ENCODE results near the gene GLCCI1. TPM values are rescaled to one million over a fixed set of nuclear protein-coding genes. Genes with fewer than 3 reads are reported as not detected.

GLCCI1 gene
- total RNA-seq, 1 donor from 2014 or later: 4.0 TPM

DNA sequence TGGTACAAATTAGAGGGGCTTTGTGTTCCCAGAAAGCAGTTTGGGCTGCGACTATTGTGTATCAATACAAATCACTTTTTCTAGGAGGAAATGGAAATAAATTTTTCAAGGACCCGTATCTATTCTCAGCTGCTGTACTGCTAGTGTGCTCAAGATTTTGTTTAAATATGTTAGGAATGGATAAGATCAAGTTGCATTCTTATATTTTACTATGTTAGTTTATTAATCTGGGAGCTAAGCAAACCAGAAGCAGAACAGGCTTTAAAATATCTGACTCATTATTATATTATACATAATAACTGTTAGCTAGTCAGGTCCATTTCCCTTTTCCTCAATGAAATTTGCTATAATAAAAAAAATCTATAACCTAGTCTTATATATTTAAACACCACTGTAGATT is 11.1 kb upstream of the GLCCI1 start:
- no peak for ATAC-seq (ENCODE audit: poor library complexity)
- DNase-seq: no peak
- intact Hi-C loops (cut with DNase I): no loop called here

DNA sequence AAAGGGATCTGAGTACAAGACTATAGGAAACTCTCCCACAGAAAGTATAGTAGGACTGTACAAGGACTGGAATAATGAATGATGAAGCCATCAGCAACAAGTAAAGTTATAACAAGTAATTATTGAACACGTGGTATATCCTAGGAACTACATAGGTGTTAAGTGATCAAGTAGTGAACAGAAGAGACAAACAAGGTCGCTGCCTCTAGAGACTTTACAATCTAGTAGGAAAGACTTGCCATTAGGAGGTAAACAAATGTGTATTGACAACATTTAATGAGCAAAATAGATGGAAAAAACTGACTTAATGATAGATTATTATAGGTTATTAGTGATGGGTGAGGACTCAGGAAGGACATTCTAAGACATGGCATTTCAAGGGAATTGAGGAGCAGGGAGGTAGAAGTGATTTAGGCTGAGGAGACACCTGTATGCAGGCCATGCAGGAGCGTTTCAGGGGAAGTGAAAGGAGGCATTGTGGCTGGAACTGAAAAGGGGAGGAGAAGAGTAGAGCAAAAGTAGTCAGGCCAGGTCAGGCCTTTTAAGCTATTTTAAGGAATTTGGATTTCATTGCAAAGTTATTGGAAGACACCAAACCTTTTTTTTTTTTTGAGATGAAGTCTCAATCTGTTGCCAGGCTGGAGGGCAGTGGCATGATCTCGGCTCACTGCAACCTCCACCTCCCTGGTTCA is 8.5 kb upstream of the GLCCI1 start:
- intact Hi-C loops (cut with DNase I): no loop called here

DNA sequence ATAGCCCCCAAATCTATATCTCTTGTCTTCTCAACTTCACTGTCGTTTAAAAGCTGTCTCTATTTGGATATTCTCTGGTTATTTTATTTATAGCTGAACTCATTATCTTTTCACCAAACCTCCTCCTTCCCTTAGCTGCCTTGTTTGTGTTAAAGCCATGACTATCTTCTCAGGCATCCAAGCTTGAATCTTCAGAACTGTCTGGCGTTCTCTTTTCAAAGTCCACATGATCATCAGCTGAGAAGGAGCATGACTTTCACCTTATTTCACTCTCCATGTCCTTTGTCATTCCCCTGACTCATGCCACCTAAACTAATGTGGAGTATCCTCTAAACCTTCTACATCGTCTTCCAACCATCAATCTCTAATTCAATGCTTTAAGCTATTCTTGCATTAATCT is 5.7 kb upstream of the GLCCI1 start:
- intact Hi-C loops (cut with DNase I): no loop called here
- DNase-seq: no peak
- no peak for ATAC-seq (ENCODE audit: poor library complexity)

More for the DNA sequence above, 8.5 kb upstream of the GLCCI1 start:
- DNase-seq: no peak
- ATAC-seq (ENCODE audit: poor library complexity): no peak

DNA sequence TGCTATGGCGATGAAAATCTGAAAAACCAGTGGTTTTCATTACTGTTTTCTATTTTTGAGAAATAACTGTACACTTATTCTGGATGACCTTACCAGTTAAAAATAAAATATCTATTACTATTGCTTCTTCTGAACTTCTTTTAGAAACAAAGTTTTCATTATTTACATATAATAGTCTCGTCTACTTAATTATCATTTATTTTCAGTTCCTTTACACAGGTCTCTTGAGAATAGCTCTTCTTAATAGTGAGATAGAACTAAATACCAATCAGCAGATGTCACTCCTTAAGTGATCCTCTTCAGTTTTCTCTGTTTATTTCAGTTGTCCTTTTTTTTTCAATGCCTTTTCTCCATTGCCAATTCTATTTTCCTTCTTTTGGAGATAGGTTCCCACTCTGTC is 4.3 kb upstream of the GLCCI1 start:
- DNase-seq (no peak), ATAC-seq (ENCODE audit: poor library complexity) (no peak)
- intact Hi-C loops (cut with DNase I): no loop called here

DNA sequence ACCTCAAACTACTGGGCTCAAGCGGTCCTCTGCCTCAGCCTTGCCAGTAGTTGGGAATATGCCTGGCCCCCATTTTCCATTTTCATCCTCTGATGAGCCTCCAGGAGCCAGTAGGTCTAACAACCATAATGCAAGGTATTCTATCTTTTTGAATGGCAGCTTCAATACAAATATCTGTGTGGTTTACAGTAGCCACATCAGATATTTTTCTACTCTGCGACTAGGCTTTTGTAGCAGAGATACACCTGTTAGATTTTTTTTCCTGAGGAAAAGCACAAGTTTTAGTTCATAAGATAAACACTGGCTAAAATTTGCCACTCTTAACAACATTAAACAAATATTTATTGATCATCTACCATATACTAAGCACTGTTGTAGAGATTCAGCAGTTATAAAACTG is 3.9 kb upstream of the GLCCI1 start:
- intact Hi-C loops (cut with DNase I): no loop called here
- no peak for ATAC-seq (ENCODE audit: poor library complexity)
- no peak for DNase-seq

DNA sequence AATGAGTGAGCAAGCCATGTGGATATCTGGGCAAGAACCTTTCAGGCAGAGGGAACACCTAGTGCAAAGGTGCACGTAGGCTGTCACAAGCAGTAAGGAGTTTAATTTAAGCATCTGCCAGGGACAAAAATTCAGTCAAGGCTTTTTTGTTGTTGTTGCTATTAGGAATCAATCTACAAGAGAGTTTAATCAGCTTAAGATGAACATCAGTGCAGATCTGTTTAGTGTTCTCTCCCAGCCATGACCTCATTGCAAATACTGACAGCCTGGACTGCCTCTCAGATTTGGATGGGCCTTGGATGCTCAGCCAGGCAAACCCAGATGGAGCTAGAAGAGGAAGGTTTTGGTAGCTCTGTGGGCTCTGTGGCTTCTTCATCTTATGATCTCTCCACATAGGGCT is 3.3 kb upstream of the GLCCI1 start:
- no peak for ATAC-seq (ENCODE audit: poor library complexity)
- no peak for DNase-seq
- intact Hi-C loops (cut with DNase I): no loop called here

DNA sequence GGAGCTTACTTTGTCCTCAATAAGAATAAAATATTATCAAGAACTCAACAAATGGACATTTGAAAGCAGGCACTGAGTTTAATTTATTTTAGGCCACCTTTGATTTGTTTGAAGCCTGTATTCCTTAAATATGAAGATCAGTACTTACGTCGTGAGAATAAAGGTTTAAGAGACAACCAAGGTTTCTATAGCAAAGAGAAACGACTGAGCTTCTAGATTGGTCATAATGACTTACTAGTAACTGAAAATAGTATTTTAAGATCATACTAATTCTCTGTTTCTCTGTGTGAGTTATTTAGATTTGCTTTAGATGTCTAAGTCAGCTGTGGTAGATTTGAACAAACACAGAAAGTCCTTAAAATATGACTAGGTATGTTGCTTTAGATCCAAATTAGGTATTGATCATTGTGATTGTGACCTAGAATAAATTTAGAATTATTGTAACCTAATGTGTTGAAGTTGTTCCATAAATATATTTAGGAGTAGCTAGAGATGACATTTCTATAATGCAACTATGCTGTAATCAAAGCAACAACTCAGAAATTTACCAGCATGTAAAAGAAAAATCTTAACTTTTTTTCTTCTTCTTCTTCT is 2.4 kb upstream of the GLCCI1 start:
- intact Hi-C loops (cut with DNase I): no loop called here
- DNase-seq (no peak), ATAC-seq (ENCODE audit: poor library complexity) (no peak)

DNA sequence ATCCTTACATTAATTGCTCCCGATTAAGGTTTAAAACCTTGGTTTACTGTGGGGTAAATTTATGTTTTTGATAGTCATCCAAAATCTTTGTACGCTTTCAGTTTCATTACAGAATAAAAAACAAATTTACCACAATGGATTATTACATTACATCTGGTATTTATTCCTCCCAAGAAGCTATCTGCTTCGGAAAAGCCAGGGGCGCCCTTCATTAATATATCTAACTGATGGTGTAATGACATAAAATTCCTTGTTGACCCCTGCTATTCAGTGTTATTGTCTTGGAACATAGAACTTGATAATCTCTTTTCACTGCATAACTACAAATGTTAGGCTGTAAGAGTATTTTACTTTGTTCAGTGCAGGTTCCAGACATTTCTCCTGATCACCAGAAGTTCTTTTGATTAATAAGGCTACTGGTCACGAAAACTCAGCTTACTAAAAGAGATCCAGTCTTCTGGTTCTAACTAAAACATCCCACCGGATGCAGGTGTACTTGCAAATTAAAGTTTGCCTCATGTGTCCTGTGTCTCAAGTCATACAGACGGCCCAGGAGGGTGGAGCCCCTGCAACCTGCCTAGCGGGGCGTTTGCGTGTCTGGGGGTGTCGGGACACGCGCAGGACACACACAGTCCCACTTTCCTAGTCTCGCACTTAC is 581 bp upstream of the GLCCI1 start:
- intact Hi-C loops (cut with DNase I): no loop called here
- ATAC-seq (ENCODE audit: poor library complexity) (no peak), DNase-seq (no peak)

DNA sequence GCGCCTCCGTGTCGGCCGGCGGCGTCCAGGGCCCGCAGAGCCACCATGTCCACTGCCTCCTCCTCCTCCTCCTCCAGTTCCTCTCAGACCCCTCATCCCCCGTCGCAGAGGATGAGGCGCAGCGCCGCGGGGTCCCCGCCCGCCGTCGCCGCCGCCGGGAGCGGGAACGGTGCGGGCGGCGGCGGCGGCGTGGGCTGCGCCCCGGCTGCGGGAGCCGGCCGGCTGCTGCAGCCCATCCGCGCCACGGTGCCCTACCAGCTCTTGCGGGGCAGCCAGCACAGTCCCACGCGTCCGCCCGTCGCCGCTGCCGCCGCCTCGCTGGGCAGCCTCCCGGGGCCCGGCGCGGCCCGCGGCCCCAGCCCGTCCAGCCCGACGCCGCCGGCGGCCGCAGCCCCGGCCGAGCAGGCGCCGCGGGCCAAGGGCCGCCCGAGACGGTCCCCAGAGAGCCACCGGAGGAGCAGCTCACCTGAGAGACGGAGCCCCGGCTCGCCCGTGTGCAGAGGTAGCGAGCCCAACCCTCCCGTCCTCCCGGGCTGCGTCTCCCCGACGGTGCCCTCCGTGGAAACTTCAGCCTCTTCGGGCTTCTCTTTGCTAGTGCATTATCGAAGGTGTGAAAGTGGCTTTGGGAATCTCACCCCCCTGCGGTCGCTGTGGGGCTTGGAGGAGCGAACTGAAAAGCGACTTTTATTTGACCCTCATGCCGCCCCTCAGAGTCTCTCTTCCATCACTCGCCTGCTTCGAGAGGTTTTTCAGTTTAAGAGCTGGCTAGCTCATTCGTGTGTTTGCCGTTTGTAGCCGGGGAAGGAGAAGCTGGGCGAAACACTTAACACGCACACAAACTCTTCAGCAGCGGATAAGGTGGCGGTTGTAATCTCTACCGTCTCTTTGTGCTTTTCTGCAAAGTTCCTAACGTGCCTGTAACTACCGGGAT is 975 bp downstream of the GLCCI1 start:
- DNase-seq: peak; percentile 55
- intact Hi-C loops (cut with DNase I): no loop called here
- ATAC-seq (ENCODE audit: poor library complexity): no peak

DNA sequence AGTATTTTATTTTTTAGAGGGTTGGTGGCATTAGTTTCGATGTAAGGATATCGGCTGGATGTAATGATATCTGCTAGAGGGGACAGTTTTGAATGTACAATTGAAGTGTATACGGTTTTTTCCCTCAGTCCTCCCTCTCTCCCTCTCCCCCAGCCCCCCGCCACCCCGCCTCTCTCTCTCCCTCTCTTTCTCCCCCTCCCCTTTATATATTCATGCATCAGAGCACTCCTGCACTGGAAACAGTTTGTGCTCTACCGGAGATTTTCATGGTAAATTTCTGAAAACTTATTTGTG is 1.6 kb downstream of the GLCCI1 start:
- intact Hi-C loops (cut with DNase I): no loop called here
- DNase-seq: no peak
- no peak for ATAC-seq (ENCODE audit: poor library complexity)

DNA sequence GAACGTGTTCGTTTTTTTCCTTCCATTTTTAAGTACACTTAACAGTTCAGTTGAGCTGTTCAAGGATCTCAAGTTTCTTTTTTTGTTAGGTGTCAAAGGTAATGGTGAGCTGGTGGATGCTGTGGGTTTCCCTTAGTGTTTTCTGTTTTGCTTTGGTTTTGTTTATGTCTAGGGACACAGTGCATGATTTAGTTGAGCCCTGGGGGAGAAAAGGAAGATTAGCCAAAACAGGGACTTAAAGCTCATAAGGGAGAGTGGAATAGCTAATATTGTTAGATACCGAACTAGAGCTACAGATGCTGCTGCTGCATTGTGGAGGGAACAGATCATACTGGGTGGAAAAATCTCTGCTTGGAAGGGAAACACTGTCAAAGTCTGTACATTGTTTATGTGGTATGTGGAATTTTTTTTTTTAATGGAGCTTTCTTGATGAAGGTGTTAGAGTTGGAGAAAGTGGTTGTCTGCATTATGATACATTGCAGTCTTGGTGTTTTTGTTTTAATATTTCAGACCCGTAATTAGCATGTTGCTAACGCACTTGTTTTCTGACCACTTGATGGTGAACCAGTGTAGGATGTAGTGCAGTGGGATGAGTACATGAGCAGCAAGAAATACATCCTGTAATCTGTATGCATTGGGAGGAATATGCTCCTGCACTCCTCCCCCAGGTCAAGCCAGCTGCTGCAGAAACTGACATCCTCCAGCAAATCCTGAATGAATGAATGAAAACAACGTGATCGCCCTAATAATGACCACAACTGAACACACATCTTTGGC is 2.1 kb downstream of the GLCCI1 start:
- intact Hi-C loops (cut with DNase I): no loop called here
- no peak for DNase-seq
- no peak for ATAC-seq (ENCODE audit: poor library complexity)

DNA sequence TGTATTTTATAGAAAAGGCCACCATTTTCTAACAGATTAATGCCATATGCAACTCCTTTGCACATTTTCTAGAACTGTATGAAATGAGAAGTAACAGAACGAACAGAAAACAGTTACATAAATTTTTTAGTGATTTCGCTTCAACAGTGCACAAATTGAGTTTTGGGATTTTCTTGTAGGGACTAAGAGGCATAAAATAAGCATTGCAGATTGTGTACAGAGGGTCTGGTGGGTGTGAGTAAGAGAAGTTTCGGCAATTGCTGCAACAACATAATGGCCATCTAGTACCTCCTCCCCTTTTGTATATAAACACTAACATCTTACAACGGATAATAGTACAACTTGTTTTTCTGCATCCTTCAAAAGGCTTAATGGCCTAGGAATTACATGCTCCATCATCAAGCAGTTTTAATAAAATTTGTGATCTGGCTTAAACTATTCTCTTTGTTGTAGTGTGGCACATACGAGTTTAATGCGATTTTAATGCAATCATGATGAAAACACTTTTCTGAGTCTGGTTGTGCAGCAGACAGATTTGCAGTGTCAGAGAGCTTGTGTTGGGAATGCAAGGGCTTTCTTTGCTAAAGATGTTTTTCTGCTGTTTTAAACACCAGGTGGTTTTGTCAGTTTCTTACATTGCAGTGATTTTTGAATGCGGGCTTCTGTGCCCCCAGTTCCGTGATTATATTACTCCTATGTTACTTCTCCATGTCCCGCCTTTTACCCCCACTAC is 2.9 kb downstream of the GLCCI1 start:
- intact Hi-C loops (cut with DNase I): no loop called here

DNA sequence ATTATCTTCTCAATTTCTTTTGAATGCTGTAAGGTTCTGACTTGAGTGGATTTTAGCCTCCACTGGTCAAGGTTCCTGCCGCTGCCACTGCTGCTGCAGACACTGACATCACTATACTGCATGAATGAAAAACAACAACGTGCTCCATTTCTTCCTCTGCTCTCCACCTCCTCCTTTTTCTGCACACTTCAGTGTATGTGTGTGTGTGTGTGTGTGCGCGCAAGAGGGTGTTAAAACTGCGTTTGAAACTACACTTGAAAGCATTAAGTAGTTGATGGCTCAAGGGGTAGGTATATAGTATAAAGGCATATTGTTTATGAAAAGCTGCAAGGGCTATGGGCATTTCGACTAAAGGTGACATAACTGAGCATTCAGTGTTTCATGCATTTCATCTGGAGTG is 3.5 kb downstream of the GLCCI1 start:
- ATAC-seq (ENCODE audit: poor library complexity) (no peak), DNase-seq (no peak)
- intact Hi-C loops (cut with DNase I): no loop called here

More for the DNA sequence above, 2.9 kb downstream of the GLCCI1 start:
- no peak for ATAC-seq (ENCODE audit: poor library complexity)
- DNase-seq: no peak

DNA sequence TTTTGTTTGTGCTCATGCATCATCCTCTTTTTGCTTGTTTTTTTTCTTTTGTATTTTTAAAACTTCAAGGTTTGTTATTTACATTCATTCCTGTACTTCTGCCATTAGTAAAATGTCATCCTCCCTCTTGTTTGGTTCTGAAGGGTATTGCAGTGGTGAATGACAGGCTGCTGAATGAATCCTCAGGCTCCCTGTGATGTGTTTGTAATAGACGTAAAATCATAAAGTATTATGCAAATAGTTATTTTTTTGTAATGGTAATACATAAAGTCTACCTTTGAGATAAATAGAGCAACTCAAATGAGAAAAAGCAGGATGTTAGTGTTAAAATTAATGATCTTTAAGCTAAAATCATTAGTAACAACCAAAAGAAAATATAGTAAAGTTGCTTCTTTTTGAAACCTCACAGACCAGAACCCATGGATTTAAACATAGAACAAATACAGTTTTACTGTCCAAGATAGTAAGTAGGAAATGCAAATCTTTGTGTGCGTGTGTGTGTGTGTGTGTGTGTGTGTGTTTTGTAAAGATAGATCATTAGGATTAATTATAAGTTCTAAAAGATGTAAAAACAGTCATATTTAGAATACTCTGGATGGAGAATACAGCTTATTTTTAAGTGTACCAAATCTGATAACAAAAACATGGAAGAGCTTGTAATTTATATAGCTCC is 4.5 kb downstream of the GLCCI1 start:
- intact Hi-C loops (cut with DNase I): no loop called here
- ATAC-seq (ENCODE audit: poor library complexity): no peak
- no peak for DNase-seq

DNA sequence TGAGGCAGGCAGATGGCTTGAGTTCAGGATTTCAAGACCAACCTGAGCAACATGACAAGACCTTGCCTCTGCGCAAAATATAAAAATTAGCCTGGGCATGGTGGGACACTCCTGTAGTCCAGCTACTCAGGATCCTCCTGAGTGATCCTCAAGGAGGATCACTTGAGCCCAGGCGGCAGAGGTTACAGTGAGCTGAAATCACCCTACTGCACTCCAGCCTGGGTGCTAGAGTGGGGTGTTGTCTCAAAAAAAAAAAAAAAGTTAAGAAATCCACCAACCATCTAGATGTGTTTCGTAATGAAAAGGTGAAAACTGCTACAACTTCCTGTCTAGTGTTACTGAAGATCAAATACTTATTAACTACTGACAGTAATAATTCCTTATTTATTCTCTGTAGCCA is 8.1 kb downstream of the GLCCI1 start:
- intact Hi-C loops (cut with DNase I): no loop called here
- DNase-seq: no peak
- ATAC-seq (ENCODE audit: poor library complexity): no peak

DNA sequence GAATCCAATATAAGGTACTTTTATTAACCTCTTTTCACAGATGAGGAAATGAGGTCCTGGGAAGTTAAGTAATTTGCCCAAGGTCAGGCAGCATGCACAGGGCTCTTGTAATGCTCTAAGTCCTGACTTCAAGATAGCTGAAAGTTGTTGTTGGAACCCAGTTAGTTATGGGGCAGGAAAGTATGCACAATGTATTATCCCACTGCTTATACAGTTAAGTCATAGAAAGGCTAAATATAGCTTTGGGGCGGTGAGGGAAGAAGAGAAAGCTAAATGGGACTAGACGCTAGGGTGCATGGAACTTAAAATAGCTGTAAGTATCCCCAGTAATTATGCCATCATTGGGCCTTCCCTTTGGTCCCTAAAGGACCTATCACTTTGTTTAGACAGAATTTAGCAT is 9.2 kb downstream of the GLCCI1 start:
- DNase-seq (no peak), ATAC-seq (ENCODE audit: poor library complexity) (peak; percentile 27)
- intact Hi-C loops (cut with DNase I): no loop called here

DNA sequence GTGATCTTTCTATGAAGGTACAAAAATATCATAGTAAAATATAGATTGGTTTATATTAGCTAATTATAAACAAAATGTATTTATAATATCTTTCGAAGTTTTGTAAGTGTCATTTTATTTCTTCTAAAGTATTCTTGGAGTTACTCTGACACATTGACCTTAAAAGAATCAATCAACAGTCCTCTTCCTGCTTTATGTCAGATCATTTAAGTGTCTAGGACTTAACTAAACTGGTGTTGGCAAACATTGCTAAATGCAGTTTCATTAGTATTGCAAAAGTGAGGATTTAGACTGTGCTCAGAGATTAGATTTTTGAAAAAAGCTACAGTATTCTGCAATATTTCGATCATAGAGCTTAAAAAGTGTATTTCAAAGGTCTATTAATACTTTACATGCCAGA is 10.3 kb downstream of the GLCCI1 start:
- DNase-seq (no peak), ATAC-seq (ENCODE audit: poor library complexity) (no peak)
- intact Hi-C loops (cut with DNase I): no loop called here

DNA sequence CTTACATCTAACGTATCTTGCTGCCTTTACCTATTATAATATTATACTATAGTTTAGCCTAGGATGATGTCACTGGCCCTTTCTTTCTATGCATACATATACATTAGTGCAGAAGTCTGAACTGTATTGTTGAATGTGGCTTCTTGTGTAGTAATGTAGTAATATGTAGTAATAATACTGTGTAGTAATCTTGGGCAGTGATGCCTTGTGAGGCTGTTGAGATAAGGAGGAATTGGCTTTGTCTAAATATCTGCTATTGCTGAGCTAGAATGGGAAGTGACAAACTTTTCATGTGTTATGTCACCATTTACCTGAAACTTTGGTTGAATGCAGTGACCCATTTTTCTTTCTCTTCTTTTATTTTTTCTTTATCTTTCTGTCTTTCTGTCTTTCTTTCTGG is 11.0 kb downstream of the GLCCI1 start:
- DNase-seq (no peak), ATAC-seq (ENCODE audit: poor library complexity) (no peak)
- intact Hi-C loops (cut with DNase I): no loop called here
